ENCODE measurements around the gene PTGES3. TPM values are rescaled to one million over a fixed set of nuclear protein-coding genes. Genes with fewer than 3 reads are reported as not detected.
A peak's percentile ranks its signal among the peaks of the same experiment; 100 is the strongest.

Gene PTGES3
- total RNA-seq, 1 experiment from 2014 or later = 435 TPM

GRCh38 chr12:56715798-56716197, 27.7 kb upstream of the PTGES3 start:
- no peak overlapping the region for H2AFZ ChIP-seq (ENCODE audit: low read length)
- DNase-seq = no peak
- no peak overlapping the region for H4K8ac ChIP-seq (replicated peaks; ENCODE audit: insufficient read length, low read depth, low read length)
- no peak overlapping the region for H3K56ac ChIP-seq (ENCODE audit: insufficient read length, low read depth, low read length)
- no peak overlapping the region for H3K18ac ChIP-seq (ENCODE audit: insufficient read length, low read depth, low read length)
- no peak overlapping the region for H3K23ac ChIP-seq (ENCODE audit: insufficient read length, low read depth, low read length)
- H2BK15ac ChIP-seq (ENCODE audit: low read depth, low read length) = no peak overlapping the region
- H4K5ac ChIP-seq (ENCODE audit: insufficient read length, low read depth, low read length) = no peak overlapping the region
- H3K4me2 ChIP-seq (ENCODE audit: insufficient read depth, insufficient read length, low read length) = no peak overlapping the region
- H3K27me3 Mint-ChIP-seq (ENCODE audit: low read depth) = no peaks in the 10 kb centered on the region
- WGBS (ENCODE audit: extremely low coverage, insufficient read length, low lambda C conversion rate) = no CpG with 5 or more reads among the region's 8 CpGs
- no peak overlapping the region for H2BK12ac ChIP-seq (ENCODE audit: insufficient read length, low read depth, low read length)
- H3K4me1 Mint-ChIP-seq = peaks cover 35 to 38% of the 10 kb centered on the region in 2 experiments
- H3K27me3 ChIP-seq (ENCODE audit: insufficient read depth, low read length) = no peaks in the 10 kb centered on the region
- no peak overlapping the region for H3K4me3 Mint-ChIP-seq
- H3K9me3 ChIP-seq (ENCODE audit: control insufficient read depth, low read depth, low read length) = no peaks in the 10 kb centered on the region
- H3K79me1 ChIP-seq (ENCODE audit: insufficient read depth, low read depth, low read length, poor library complexity, severe bottlenecking) = peaks cover 4% of the 10 kb centered on the region
- no peaks in the 10 kb centered on the region; the same call in 1 of the 2 replicates for H3K4me1 ChIP-seq (ENCODE audit: insufficient read depth, low read length)
- no peaks in the 10 kb centered on the region for H3K23me2 ChIP-seq (ENCODE audit: insufficient read length, low read depth, low read length, poor library complexity, severe bottlenecking)
- H3T11ph ChIP-seq (ENCODE audit: low read length) = no peak overlapping the region
- H4K91ac ChIP-seq (ENCODE audit: insufficient read length, low read depth, low read length) = no peak overlapping the region
- no peak overlapping the region for H2BK20ac ChIP-seq (ENCODE audit: low read depth, low read length, poor library complexity, severe bottlenecking)
- TF ChIP-seq CTCF (conservative IDR thresholded peaks at IDR 0.05) = no peak
- no peak overlapping the region for H3K14ac ChIP-seq (ENCODE audit: insufficient read depth, low read length)
- no peak overlapping the region for H2AK5ac ChIP-seq (ENCODE audit: insufficient read length, low read length)
- H3K9ac ChIP-seq (ENCODE audit: extremely low read depth, insufficient read length, low read length) = no peak overlapping the region
- H3K79me2 ChIP-seq (ENCODE audit: insufficient read depth, low read length) = peaks cover 14% of the 10 kb centered on the region; the same call in 1 of the 2 replicates
- no peak overlapping the region for H2BK5ac ChIP-seq (ENCODE audit: insufficient read length, low read length)
- no peak overlapping the region for H3K4ac ChIP-seq (ENCODE audit: low read depth, low read length)
- no peak overlapping the region for H2BK120ac ChIP-seq (ENCODE audit: low read depth, low read length, poor library complexity, severe bottlenecking)
- H3K27ac ChIP-seq (ENCODE audit: insufficient read length, low read depth, low read length) = no peak overlapping the region
- no peaks in the 10 kb centered on the region for H4K20me1 ChIP-seq (ENCODE audit: control insufficient read depth, insufficient read depth, insufficient read length)
- H3K9me3 Mint-ChIP-seq = no peaks in the 10 kb centered on the region
- peaks cover 74 to 83% (median 80%) of the 10 kb centered on the region in 3 experiments for H3K36me3 Mint-ChIP-seq (ENCODE audit: insufficient read depth in 1 of 3, low read depth in 3 of 3)
- peak overlapping the region; percentile 17 to 90 (median 87); a peak in 5 of 7 replicates for H3K27ac Mint-ChIP-seq

Data from H9 (cell line).